ENCODE measurements around the gene AFF2.
A peak's percentile ranks its signal among the peaks of the same experiment; 100 is the strongest.
"Not testable (repeated sequence)": the region's sequence is repeated elsewhere in the genome, so short reads cannot be mapped to it uniquely, and the experiment has no call there.

The AFF2 gene

DNA sequence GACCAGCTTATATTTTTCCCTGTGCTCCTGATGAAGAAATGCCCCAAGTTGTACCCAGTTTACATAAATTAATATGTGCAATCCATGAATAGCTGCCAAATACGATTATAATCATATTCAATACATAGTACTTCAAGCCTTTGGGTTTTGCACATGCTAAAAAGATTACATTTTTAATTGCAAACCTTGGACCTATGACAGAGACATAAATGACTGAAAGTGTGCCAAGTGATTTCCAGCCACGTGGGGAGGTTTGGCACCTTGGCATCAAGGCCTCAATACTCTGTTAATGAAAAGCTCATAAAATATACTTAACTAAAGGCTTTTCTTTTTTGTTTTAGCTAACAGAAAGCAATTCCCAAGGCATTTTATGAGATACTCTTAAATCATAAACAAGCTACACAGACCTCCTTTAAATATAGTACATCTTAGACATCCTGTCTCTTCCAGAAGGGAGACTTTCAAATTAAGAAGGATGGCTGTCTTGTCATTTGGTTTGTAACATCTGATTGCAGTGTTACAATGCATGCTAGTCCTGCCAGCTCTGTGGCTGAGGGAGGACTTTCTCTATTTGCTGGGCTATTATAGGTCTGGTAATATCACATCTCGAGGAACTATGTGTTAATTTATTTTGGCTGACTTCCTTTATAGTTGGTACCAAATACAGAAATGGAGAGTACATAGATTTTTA, 404.1 kb downstream of the AFF2 start:
- FAIRE-seq (no peak), DNase-seq (ENCODE audit: insufficient read length, low spot score) (no peak)

DNA sequence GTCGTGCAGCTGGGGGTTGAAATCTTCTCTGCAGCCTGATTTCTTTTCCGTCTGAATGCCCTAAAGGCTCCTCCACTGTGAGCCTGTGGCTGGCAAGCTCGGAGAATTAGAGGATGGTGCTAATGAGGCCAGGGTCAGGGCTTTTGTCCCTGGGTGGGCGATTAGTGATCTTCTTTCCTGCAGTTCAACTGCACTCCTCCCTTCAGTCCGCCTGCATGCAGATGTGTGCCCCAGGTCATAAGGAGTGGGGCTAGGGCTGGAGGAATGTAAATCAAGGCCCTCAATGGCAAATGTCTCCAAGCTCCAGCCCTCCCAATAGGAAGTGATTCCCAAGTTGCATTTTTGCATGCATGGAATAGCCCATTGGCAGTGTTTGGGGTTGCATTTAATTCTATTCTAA, 405.0 kb downstream of the AFF2 start:
- FAIRE-seq: no peak
- DNase-seq (ENCODE audit: insufficient read length, low spot score): no peak

DNA sequence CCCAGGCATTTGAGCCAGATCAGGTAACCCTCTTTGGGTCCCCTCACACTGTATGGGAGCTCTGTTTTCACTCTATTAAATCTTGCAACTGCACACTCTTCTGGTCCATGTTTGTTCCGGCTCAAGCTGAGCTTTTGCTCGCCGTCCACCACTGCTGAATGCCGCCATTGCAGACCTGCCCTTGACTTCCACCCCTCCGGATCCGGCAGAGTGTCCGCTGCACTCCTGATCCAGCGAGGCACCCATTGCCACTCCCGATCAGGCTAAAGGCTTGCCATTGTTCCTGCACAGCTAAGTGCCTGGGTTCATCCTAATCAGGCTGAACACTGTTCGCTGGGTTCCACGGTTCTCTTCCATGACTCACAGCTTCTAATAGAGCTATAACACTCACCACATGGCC, 406.2 kb downstream of the AFF2 start:
- not testable (repeated sequence) for FAIRE-seq; DNase-seq (ENCODE audit: insufficient read length, low spot score)

DNA sequence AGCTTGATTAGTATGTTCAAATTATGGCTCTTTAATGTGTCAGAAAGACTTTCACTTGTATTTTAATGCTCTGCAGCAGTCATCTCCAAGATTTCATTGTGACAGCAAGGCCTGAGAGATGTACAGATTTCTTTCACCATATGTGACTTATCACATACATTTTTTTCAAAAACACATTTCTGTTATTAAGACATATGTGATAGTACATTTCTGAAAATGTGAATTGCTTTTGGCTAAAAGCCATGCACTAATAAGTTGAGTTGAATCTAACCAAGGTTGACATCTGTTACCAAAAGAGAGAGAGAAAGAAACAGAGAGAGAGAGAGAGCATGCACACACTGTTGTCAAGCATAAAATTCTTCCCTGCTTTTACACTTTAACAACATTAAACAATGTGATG, 409.3 kb downstream of the AFF2 start:
- DNase-seq (ENCODE audit: insufficient read length, low spot score) (no peak), FAIRE-seq (no peak)

DNA sequence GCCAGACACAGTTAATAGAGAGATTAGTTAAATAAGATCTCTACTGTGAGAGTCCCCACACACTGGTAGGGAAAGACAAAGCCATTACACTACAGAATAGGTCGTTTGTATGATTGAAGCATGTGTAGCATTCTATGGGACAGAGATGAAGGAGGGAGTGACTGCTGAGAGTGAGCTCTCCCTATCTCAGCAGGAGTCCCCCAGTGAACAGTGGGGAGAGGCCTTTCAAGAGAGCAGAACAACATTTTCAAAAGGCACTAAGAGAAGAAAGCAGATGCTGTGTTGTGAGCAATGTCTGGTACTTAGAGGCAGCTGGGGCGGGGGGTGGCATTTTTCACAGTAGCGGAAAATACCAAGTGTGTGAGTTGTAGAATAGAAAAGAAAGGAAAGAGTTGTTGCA, 413.6 kb downstream of the AFF2 start:
- DNase-seq (ENCODE audit: insufficient read length, low spot score): no peak
- no peak for FAIRE-seq

DNA sequence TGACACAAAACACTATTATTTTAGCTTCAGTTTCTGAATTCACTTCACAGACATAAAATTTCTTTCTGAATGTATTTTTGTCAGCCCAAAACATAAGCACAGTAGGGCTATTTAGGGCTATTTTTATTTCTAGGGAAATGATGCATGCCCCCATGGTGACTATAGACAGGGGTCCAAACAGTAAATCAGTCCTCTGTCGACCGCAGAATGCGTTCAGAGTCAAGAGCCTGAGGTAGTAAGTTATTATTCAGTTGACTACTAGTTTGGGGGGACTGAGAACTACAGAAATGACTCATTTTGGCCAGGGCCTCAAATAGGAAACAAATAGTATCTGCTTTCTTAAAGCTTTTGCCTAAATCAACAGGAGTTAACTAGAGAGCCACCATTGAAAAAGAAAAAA, 414.4 kb downstream of the AFF2 start:
- no peak for FAIRE-seq
- DNase-seq (ENCODE audit: insufficient read length, low spot score): no peak

DNA sequence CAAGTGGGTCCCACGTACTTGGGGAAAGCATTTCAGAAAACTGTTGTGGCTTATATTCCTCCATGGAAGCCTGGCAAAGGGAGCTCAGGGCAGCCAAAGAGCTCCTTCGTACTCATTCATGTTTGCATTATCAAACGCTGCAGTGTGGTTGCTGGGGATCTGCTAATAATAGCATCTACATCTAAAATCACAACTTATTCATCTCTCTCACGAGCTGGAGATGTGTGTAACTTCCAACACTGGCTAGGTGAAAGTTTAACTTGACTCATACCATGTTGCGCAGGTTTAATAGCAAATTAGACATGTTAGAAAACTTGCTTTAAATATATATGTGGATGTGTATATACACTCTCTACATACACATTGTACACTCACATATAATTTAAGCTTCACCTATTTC, 415.1 kb downstream of the AFF2 start:
- DNase-seq (ENCODE audit: insufficient read length, low spot score) (no peak), FAIRE-seq (no peak)

DNA sequence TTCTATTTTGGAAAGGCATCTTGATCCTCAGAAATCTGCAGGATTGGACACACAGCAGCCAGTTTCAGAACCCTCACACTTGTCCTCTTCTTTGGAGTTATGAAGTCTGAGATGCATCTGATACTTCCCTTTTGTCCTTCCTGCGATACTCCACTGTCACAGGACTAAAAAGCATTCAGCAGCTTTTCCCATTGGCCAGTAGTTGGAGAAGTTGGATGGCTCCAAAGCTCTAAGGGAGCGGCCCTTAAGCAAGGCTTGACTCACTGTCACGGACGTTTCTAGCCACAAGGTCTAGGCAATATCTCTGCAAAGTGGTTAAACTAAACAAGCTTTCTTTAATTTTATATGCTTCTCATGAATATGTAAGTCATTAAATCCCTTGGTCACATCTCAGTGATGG, 417.0 kb downstream of the AFF2 start:
- FAIRE-seq (no peak), DNase-seq (ENCODE audit: insufficient read length, low spot score) (no peak)

DNA sequence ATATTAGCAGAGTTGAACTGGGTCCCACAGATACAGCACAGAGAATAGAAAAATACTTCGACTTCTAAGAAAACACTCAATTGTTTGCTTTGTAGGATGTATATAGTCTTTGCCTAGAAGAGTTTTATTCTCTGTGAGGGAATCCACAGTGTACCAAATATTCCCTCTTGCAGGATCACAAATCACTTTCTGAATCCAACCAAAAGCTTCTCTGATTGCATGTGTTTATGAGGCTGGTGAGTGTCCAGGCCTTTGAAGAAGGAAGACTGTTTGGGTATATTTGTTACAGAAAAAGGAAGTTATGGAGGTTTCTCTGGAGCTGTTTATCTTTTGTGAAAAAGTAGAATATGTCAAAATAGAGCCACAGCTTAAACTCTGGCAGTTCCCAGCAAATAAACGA, 423.2 kb downstream of the AFF2 start:
- DNase-seq (ENCODE audit: insufficient read length, low spot score): no peak
- no peak for FAIRE-seq

DNA sequence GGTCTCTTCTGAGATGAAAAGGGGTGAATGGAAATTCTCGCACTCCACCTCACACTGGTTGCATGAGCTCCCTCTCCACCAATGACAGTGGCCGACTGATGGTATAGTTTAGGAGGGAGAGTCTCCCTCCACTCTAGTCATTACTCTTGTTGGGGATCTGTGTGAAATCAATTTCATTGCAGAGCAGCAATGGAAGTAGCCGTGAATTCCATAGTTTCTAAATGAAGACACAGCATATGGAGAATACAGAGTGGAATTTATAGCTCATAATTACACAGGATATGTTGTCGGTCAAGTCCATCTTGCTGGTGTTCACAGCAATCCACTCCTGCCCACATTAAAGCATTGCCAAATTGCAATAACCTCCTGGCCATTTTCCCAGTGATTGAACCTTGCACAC, 426.0 kb downstream of the AFF2 start:
- FAIRE-seq: no peak
- no peak for DNase-seq (ENCODE audit: insufficient read length, low spot score)

DNA sequence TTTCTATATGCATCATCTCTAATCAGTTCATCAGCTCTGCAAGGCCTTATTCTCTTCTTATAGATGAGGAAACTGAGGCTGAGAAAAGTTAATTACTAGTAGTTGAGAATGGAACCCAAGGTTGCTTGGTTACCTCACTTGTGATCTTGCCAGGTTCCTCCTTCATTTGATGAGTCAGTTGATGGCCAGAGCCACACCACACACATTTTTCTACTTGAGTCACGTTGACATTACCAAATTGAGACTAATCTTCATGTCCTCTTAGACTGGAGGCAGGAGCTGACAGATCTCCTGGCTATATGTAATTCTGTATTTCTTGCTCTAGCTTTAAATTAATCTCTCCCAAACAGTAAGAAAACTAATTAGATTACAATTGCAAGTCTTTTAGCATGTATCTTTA, 428.4 kb downstream of the AFF2 start:
- FAIRE-seq (peak; percentile 39), DNase-seq (ENCODE audit: insufficient read length, low spot score) (no peak)

DNA sequence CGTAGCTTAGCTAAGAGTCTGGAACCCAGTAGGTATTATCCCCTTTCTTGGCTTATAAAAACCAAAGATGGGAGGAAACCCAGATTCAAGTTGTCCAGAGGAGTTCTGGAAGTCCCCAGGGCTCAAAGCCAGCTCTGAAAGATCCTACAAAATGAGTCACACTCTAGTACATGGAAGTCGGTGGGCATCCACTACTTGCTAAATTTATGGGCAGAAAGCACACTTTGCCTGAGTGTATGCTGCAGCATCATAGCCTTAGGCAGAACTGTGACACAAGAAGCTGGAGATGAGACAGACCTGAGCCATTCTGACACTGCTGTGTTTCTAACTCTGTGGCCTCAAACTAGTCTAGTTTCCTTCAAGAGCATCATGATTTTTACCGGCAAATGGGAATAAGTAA, 429.3 kb downstream of the AFF2 start:
- FAIRE-seq (no peak), DNase-seq (ENCODE audit: insufficient read length, low spot score) (no peak)

DNA sequence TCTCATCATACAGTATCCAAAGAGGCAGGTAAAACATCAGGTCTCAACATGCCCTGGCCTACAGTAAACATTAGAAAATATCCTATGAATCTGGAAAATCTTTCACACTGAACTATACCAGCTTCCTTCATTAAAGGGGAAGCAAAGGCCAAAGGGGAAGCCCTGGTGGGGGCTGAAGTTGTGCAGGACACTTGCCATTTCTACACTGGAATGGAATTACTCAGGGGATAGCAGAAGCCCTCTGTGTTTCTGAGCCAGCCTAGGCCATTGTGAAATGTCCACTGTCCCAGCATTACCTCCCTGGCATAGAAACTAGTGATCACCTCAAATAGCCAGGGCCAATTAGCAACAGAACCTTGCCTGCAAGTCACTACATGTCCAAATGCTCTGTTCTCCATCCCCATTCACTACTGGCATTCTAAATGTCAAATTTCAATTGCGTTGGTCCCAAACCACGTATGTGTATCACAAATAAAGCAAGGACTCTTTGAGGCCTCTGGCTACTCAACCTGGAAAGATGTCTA, 429.9 kb downstream of the AFF2 start:
- FAIRE-seq (no peak), DNase-seq (ENCODE audit: insufficient read length, low spot score) (no peak)

DNA sequence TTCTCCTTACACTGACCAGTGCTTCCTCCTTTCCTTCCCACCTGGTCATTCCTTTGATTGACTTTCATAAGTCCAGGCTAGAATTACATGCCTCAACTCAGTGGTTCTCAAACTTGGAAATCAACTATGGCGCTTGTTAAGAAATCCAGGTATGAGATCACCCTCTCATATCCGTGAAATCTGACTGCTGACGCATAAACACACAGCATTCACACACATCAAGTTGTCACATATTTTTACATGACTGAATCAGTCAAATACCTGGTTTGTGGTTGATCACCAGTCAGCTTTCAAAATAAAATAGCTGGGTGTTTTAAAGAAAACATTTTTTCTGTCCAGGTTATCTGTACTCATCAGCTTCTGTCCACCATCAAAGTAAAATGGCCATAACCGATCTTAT, 433.5 kb downstream of the AFF2 start:
- DNase-seq (ENCODE audit: insufficient read length, low spot score) (no peak), FAIRE-seq (no peak)

DNA sequence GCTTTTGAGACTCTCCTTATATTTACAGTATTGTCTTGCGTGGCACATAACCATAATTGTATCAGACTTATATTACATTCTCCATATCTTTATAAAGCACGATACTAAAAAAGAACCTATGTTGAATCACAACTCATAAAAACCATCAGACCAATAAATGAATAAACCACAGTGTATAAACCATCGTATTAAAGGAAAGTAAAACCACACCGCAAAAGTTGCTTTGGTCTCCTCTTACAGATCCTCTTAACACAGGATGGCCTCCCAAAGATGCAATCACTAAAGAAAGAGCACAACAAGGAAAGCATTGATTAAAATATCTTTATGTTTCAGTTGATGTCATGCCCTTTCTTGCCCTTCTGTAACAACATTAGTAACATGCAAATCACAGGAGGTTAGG, 437.9 kb downstream of the AFF2 start:
- no peak for DNase-seq (ENCODE audit: insufficient read length, low spot score)
- FAIRE-seq: no peak

DNA sequence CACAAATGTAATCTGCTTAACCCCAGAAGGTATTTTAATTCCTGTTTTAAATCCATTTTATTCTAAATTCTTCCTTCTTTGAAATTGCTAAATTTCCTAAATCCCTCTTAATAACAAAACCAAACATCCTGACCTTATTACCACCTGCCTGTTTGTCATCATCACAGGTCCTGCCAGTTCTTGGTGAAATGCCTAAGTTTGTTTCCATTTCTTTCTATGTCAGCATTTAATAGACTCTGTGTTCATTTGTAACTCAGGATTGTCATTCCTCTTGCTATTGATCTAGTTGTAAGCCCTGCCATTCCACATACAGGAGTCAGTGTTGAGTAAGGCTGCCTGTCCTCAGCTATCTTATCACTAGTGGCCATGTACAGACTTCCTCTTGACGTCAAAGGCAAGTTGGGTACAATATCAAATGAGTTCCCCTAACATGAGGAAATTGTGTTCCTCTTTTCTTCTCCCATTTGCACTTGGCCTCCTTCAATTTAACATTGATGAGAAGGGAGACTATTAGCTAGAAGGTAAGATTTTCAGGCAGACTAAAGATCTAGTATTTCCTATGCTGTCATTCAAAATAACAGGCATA, 440.1 kb downstream of the AFF2 start:
- DNase-seq (ENCODE audit: insufficient read length, low spot score): no peak
- FAIRE-seq: no peak

DNA sequence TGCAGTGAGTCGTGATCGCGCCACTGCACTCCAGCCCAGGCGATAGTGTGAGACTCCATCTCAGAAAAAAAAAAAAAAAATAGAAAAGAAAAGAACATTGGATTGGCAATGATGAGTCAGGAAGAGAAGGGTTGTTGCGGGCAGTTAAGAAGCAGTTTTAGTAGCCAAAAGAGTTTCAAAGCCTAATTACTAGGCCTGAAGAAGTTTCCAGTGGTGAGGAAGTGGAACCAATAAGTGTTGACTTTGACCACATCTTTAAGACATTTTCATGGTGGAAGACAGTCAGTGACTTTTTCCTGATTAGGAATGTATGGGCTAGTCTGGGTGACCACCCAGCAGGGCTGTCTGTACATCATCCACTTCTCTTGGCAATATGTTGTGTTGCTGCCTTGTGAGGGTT, 442.3 kb downstream of the AFF2 start:
- no peak for DNase-seq (ENCODE audit: insufficient read length, low spot score)
- FAIRE-seq: no peak

DNA sequence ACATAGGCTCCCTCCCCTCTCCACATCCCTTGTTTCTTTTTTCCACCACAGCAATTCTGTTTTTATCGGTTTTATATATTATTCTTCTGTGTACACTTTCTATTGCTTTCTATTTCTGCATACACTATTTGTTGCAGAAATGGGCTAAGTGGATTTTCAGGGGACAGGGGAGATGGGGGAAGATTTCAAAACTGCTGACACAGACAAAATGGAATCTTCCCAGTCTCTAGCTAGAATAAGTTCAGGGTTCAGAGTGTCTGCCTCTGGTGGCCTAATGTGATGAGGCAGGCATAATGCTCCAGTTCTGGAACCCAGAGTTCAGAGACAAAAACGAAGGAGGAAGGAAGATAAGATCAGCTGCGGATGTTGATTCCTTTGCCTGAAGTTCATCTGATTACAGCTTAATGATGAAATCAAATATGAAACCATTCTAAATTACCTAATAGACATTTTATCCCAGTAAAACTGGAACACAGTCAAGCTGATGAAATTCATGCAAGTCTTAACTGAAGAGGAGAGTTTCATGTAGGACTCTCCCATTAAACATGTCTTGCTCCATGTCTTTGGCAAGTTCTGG, 447.1 kb downstream of the AFF2 start:
- DNase-seq (ENCODE audit: insufficient read length, low spot score): no peak

DNA sequence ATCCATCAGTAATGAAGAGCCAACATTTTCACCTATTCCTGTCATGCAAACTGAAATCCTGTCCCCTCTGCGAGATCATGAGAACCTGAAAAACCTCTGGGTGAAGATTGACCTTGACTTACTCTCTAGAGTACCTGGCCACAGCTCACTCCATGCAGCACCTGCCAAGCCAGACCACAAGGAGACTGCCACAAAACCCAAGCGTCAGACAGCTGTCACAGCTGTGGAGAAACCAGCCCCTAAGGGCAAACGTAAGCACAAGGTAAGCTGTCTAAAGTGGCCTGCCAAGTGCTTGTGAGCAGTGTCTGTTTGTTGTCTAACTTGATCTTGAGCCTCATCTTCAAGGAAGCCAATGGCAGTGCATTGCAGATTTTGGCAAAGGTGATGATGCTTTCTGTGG, 455.9 kb downstream of the AFF2 start:
- DNase-seq (ENCODE audit: insufficient read length, low spot score) (no peak), FAIRE-seq (no peak)

More for the DNA sequence above, 447.1 kb downstream of the AFF2 start:
- no peak for FAIRE-seq

DNA sequence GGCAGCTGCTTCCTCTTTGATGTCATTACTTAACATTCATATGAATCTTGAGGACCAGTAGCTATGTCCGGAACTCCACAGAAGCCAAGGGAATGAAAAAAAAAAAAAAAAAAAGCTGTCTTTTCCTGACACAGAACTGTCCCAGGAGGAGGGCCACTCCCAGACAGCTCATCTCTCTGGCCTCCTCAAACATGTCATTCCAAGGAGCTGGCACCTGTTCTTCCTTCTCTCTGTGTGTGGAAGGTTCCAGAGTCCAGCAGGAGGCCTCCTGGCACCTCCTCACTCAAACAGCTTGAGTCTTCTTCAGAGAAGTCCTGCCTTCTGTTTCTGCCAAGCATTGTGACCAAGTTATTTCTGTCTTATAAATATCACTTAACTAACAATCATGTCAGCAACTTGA, 458.5 kb downstream of the AFF2 start:
- DNase-seq (ENCODE audit: insufficient read length, low spot score) (no peak), FAIRE-seq (no peak)

DNA sequence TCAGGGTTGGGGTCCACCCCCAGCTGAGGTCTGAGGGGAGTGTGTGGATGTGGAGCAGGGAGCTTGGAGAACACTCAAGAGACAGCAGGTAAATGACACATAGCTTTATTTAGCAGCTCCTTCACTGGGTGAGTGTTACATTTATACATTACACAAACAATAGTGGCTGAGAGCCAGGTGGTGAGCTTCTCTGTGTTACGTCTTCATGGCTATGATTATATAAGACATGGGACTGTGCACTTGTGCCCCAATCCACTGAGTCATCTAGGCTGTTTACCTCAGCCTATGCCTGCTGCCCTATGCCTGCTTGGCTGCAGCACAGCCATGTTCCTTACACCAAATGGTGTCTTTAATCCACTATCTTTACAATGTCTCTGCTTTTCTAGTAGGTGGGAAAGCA, 459.6 kb downstream of the AFF2 start:
- DNase-seq (ENCODE audit: insufficient read length, low spot score) (no peak), FAIRE-seq (no peak)

DNA sequence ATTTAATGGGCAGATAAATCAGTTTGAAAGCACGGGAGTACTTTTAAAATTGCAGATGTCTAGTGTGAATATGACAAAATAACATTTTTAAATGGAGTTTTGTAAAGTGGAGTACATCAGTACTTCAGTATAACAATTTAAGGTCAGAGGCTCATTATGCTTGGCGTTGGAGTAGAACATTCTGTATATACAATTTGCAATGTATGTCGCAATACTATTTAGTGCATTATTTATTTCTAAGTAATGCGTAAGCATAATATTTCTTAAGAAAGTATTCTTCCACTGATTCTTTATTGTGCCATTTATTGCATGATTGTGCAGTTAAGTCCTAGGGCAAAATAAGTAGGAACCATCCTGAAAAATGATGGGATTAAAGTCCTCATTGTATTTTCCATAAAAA, 461.6 kb downstream of the AFF2 start:
- FAIRE-seq: no peak
- DNase-seq (ENCODE audit: insufficient read length, low spot score): no peak

All from GM19239 (cell line).